NCI-H1694 treated with DMSO at 0.1 percent for 48 hours (cell line): ENCODE results near the gene RAC3.
"Not testable (repeated sequence)": the region's sequence is repeated elsewhere in the genome, so short reads cannot be mapped to it uniquely, and the experiment has no call there.

Experiments
- DNase-seq: peaks from one replicate; lab custom pipeline; 2025; lab: John Stamatoyannopoulos, UW

Gene RAC3

DNA sequence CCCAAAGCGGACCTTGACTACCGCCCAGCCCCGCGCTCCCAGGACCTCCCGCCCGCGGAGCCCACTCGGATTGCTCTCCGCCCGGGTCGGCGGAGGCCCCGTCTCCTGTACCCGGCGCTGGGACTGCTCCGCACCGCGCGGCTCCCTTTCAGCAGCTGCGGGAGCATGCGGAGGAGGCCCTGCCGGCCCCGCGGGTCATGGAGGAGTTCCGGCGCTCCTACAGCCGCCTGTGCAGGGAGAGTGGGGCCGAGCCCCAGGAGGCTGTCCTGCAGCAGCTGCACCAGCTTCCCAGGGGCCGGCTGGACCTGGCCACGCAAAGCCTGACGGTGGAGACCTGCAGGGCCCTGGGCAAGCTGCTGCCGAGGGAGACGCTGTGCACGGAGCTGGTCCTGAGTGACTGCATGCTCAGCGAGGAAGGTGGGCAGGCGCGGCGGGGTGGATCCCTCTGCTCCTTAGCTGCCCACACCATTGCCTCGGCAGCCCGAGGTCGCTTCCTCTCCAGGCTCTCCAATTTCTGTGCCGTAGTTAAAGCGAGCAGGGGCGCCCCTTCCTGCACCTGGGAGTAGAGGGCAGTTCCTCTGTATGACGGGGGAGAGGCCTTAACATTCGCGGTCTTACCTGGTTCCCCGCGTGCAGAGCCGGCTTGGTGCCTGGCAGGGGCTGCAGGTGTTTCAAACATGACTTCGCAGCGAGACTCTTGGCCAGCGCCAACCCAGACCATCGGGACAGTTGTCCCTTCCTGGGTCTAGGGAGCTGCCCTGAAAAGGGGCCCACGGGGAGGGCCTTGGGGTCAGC lies 7.8 kb upstream of the RAC3 start:
- peak; percentile 25 for DNase-seq

DNA sequence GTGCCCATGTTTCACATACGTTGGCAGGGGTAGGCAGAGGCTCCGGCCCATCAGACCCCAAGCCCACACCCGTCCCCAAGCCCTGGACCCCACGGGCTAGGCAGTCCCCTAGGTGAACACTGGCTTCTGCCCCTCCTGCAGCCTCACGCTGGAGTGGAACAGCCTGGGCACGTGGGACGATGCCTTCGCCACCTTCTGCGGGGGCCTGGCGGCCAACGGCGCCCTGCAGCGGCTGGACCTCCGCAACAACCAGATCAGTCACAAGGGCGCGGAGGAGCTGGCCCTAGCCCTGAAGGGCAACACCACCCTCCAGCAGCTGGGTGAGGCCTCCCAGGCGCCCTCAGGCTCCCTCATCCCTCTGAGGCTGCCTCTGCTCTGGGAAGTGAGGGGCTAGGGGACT lies 6.6 kb upstream of the RAC3 start:
- no peak for DNase-seq

GRCh38 chr17:82025401-82026107 lies 5.9 kb upstream of the RAC3 start:
- no peak for DNase-seq

GRCh38 chr17:82028246-82028645 lies 3.2 kb upstream of the RAC3 start:
- no peak for DNase-seq

- no peak for DNase-seq
These were observed 2.5 kb upstream of the RAC3 start for GRCh38 chr17:82028966-82029365.

- DNase-seq: no peak
These were observed 2.1 kb upstream of the RAC3 start for GRCh38 chr17:82029391-82029790.

- no peak for DNase-seq
These were observed 1.4 kb upstream of the RAC3 start for GRCh38 chr17:82029990-82030469.

- peak; percentile 67 for DNase-seq
These were observed 792 bp upstream of the RAC3 start for GRCh38 chr17:82030470-82031302.

GRCh38 chr17:82031885-82032627 lies 578 bp downstream of the RAC3 start:
- no peak for DNase-seq

DNA sequence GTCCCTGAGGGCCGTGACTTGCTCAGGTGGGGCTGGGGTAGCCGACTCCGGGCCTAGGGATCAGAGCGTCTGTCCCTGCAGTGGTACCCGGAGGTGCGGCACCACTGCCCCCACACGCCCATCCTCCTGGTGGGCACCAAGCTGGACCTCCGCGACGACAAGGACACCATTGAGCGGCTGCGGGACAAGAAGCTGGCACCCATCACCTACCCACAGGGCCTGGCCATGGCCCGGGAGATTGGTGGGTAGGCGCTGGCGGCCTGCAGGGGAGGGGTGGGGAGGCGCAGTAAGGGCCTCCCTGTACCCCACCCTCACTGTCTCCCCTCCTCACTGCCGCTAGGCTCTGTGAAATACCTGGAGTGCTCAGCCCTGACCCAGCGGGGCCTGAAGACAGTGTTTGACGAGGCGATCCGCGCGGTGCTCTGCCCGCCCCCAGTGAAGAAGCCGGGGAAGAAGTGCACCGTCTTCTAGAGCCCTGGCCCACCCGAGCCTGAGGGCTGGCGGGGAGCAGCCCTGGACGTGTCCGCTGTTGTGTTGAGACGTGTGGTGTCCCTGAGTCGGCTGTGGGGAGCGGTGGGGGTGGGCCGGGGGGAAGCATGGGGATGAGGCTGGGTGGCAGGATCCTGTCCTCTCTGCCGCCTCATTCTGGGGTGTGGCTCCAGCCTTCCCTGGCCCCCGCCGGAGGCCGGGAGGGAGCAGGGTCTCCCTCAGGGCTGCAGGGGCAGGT lies 2.0 kb downstream of the RAC3 start:
- DNase-seq: no peak

DNA sequence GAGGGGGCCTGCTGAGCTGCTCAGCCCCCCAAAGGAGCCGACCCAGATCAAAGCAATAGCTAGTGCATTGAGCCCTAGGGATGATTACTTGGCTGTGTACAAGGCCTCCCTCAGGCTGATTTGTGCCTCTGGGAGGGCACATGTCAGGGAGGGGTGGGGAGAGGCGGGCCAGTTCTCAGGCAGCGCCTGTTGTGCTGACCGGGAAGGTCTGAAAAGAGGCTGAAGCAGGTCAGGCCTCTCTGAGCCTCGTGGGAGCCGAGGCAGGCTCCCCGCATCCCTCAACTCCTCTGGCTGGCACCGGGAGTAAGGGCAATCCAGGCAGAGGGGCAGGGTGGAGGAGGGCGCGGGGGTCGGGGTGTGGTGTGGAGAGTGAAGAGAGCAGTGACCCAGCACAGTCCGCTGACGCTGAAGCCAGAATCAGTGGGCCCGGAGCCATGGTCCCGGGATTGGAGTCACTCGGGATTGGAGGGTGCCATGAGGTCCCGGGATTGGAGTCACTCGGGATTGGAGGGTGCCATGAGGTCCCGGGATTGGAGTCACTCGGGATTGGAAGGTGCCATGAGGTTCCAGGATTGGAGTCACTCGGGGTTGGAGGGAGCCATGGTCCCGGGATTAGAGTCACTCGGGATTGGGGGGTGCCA lies 3.0 kb downstream of the RAC3 start:
- DNase-seq: no peak

GRCh38 chr17:82035488-82035887 lies 4.0 kb downstream of the RAC3 start:
- no peak for DNase-seq

GRCh38 chr17:82035956-82036633 lies 4.6 kb downstream of the RAC3 start:
- DNase-seq: no peak

GRCh38 chr17:82036634-82037091 lies 5.2 kb downstream of the RAC3 start:
- no peak for DNase-seq

DNA sequence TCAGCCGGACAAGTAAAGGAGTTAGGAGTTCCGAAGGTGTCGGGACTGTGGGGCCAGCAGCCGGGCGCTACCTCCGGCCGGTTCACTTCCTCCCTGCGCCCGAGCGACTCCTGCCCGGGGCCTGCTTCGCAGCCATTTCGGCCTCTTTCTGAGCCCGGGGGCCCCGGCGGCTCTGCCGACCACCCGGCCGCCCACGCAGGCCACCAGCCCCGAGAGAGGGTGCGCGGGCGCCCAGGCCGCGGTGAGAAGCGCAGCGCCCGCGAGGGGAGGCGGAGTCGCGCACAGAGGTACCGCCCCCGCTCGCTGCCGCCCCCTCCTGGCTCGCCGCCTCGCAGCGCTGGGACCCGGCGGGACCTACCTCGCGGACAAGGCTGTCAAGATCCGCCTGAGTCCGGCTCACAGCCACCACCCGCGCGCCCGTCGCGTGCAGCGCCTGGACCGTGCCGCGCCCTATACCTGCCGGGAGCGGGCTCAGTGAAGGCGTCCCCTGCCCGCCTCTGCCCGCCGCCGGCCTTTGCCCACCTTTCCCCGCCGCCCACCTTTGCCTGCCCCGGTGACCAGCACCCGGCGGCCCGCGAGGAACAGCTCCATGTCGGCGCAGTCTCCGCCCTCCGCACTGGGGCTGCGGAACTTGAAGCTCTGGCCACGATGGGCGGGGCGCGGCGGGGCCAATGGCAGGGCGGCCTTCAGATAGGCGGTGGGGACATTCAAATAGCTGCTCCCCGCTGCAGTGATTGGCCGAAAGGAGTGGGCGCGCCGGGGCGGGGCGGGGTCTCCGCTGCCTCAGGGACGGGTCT lies 5.8 kb downstream of the RAC3 start, which contains the start of gene DCXR:
TSS of gene DCXR (minus strand) at position 606 of the 797 bp plus-strand sequence. CDS start at position 591, 15 bp downstream.
- DNase-seq: peak; percentile 96

GRCh38 chr17:82037889-82038195 lies 6.4 kb downstream of the RAC3 start:
- no peak for DNase-seq

DNA sequence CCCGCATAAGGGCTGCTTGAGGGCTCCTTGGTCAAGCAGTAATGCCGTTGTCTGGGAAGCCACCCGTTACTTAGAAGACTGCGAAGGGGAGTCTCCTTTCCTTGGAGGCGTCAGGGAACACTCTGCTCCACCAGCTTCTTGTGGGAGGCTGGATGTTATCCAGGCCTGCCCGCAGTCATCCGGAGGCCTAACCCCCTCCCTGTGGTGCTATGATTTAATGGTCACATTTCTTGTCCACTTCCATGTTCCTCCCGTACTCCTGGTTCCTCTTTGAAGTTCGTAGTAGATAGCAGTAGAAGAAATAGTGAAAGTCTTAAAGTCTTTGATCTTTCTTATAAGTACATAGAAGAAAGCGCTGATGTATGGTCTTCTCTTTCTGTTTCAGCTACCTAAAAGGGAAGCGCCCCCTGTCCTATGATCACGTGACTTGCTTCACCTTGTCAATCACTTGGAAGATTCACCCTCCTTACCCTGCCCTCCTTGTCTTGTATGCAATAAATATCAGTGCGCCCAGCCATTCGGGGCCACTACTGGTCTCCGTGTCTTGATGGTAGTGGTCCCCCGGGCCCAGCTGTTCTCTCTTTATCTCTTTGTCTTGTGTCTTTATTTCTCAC lies 7.4 kb downstream of the RAC3 start:
- DNase-seq: not testable (repeated sequence)

DNA sequence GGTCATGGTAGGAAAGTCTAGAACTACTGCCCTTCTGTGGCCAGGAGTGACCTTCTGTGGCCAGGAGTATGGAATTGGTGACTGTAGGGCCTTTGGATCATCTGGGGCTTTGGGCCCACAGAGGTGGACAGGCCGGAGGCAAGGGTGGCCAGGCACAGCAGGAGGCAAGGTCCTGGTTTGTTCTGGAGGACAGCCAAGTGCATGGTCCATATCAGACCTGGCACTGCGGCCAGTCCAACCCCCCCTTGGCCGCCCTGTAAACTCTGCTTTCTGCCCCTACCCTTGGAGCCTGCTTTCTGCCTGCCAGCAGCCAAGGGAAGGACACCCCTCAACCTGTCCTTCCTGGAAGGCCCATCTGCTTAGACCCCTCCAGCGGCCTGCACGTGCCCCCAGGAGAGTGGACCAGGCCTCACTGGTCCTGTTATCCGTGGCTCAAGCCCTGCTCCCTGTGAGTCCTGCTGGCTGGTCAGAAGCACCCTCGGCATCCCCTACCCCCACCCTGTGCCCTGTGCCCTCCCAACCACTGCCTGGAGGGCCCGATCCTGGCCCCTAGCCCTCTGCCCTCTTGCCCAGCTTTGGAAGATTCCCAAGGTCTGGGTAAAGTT lies 8.3 kb downstream of the RAC3 start:
- no peak for DNase-seq
